ENCODE data around the gene ZBTB6.
"Not testable (repeated sequence)": the region's sequence is repeated elsewhere in the genome, so short reads cannot be mapped to it uniquely, and the experiment has no call there.

ZBTB6 gene

DNA sequence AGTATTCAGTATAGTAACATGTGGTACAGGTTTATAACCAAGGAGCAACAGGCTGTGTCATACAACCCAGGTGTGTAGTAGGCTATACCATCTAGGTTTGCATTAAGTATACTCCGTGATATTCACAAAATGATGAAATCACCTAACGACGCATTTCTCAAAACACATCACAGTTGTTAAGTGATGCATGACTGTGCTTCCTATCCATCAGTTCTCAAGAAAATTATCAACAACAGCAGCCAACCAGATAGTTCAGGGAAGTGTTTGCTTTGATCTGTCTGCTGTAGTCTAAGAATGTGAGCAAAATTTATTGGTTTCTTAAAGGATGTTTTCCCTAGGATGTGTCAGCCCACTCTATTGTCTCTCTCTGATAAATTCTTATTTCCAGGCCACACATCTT is 10.8 kb upstream of the ZBTB6 start:
- no peak for DNase-seq

DNA sequence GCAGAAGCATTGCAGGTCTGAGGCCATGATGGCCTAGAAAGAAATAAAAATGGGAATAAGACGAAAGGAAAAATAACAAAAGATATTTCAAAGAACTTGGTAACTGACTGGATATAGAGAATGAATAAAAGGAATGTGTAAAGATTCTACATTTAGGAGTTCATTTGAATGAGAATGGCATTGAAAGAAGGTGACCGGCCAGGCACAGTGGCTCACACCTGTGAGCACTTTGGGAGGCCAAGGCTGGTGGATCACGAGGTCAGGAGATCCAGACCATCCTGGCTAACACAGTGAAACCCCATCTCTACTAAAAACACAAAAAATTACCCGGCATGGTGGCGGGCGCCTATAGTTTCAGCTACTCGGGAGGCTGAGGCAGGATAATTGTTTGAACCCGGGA is 9.6 kb upstream of the ZBTB6 start:
- DNase-seq = no peak

DNA sequence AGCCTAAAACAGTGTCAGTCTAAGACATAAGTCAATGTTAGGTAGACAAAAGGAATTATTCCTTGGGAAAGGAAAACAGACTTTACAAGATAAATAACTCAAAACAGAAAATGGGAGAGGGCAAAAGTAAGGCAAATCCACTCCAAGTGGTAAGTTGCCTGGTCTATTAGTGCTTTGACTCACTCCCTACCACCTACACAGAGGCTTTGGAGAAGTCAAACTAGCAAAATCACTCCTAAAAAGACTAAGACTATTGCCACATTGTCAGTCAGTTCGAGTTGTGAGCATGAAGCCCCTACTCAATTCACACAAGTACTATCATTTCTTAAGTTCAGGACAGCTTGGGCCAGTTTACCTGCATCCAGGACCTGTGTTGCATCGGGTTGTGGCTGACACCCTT is 5.2 kb upstream of the ZBTB6 start:
- no peak for DNase-seq

DNA sequence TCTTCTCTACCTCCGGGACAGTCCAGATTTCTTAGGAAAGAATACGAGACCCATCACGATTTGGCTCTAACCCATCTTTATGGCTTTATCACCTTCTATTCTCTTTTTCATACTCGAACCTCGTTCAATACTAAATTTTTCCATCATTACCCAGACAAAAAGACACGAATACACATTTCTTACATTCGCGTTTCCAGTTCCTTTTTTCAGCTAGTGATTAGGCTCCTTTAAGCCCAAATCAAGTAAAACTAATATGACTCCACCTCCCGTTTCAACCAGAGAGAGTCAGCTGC is 506 bp downstream of the ZBTB6 start:
- DNase-seq = no peak

DNA sequence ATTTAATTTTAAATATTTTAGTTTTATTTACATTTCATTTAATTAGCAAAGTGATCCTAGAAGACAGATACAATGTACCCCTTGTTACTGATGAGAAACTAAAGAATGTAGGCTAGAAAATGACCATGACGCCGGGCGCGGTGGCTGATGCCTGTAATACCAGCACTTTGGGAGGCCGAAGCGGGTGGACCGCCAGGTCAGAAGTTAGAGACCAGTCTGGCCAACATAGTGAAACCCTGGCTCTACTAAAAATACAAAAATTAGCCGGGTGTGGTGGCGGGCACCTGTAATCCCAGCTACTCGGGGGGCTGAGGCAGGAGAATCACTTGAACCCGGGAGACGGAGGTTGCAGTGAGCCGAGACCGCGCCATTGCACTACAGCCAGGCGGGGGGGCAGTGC is 7.0 kb downstream of the ZBTB6 start:
- not testable (repeated sequence) for DNase-seq

DNA sequence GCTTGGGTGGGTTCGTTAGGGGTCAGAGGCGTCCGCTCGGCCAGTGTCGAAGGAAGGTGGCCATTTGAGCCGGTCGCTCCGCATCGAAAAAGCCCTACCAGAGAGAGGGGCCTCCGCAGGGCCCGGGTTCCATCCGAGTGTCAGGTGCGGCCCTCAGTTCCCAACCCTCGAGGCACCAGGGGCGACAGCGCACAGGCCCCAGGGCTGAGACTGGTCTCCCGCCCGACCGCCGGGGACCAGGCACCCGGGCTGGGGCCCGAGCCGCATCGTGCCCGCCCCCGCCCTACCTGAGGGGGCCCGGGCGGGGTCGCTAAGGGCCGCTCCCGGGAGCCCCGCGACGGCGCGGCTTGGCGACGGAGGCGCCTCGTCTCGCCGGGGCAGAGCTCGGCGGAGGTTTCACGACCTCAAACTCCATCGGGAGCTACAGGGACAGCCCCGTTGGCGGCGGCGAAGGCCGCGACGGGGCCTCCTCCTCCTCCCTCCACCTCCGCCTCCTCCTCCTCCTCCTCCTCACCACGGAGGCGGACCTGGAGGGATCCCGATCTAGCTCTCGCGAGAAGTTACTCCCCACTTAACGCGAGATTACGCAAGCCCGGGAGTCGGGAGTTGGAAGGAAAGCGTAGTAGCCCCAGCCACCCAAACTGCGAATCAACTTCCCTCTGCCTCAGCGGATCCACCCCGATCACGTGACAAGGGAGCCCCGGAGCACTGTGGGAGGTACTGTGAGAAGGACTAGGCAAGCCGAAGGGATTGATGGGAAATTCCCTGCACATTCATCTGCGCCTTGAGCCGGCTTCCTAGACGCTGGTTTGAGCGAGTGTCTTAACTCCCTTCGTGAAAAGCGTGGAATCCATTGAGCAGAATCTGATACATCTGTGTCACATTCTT is 8.1 kb downstream of the ZBTB6 start, which contains the start of gene RC3H2:
Gene RC3H2, minus strand, starts transcription at position 537 of the 888 bp plus-strand sequence. CDS start 7,850 bp downstream, outside the sequence.
- peak; percentile 60 for DNase-seq

DNA sequence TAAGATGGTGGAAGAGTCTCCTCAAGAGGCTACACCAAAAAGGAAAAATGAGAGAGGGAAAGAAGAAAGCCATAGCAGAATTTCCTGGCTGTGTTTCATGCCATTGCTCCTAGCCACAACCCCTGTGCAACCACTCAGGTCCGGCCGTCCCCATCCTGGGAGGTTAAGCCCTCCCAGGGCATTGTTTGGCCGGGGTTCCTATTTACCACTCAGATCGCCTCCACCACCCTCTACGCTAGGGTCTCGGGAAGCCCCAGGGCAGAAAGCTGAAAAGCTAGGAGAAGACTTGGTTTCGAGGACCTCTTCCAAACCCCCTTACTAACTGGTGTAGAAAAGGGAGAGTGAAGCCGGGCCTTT is 8.7 kb downstream of the ZBTB6 start:
- no peak for DNase-seq

DNA sequence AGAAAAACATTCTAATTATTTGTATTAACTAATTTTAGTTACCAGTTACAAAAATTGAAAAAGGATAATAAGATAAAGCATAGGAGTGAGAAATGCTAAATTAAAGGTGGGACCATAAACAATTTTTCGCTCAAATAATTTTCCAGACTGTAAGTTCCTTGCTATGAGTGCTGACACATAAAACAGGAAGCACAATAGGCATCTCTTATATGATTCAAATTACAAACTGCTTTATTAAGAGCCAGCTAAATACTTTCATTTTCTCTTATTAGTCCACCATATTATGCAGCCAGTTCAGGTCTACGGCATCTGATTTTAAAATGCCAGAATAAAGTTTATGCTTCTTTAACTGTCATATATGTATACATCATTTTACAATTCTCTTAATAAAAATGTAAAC is 12.3 kb downstream of the ZBTB6 start:
- DNase-seq = no peak

DNA sequence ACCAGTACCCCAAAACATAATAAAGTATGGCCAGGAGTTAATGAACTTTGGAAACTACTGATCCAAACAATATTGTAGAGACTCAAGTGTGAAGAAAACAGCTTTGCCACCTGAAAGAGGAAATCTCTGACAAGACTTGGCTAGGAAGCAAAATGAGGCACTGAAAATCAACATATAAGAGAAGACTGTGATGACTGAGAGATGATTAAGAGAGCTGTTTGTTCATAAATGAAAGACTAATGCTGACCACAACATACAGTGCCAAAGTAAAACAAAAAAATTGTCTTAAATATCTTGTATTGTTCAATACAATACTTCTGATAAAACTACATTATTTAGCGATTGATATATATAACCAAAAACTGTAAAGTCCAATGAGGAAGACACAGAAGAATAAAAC is 15.2 kb downstream of the ZBTB6 start:
- DNase-seq = no peak

DNA sequence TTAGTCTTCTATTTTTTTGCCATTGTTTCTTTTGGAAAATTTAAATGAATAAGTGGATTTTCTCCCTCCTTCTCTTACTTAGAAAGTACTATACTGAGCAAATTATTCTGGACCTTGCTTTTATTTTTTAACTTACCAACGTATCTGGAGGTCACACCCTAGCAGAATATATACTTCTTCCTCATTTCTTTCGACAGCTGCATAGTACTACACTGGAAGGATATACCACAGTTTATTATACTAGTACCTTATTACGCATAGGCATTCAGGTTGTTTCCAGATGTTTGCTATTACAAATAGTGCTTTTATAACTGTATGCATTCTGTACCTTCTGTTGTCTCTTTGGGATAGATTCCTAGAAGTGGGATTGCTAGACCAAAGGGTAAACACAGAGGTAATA is 24.6 kb downstream of the ZBTB6 start:
- no peak for DNase-seq

DNA sequence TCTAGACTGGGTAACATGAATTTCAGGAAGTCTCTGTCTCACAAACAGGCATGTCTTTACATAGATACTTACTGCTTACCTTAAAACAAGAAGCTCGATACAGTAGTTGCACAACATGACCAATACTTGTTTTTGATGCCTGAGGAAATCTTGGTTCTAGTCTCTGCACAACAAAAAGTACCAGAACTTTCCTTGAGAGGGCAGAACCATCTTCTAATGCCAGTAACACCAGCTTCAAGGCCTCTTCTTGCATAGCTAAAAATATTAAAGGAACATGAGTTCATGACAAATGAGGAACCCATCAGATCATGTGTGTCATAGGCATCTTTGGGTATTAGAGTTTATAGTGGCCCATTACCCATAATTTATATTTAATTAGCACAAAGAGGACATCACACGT is 30.0 kb downstream of the ZBTB6 start:
- DNase-seq = no peak

DNA sequence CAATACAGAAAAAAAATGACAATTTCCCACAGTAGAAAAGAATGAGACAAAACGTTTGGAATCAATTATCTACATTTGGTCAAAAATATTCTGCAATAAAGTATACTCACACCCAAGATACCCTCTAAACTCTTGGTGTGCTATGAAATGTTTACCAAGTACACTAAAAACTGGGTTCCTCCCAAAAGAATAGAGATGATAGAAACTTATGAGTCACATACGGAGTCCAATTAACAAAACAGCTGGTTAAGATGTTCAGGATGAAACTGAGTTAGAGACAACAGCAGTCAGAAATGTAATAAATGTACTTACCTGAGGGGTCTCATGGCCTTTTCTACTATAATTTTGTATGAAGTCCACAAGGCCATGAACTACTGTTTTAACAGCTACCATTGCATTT is 33.7 kb downstream of the ZBTB6 start:
- DNase-seq = no peak

DNA sequence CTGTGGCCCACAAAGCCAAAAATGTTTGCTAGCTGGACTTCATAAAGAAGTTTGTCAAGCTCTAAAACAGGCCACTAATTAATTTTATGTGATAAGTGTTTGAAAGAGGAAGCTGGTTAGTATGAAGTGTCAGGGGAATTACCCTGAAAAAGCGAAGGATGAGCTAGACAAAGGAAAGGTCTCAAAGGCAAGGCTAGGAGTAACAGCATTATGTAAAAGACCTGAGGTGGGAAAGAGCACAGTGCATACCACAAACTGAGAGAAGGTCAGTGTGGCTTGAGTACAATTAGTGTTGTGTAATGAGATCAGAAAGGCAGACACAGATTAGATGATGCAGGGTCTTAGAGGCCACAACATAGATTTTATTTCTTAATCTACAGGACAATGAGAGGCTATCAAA is 37.6 kb downstream of the ZBTB6 start:
- no peak for DNase-seq

DNA sequence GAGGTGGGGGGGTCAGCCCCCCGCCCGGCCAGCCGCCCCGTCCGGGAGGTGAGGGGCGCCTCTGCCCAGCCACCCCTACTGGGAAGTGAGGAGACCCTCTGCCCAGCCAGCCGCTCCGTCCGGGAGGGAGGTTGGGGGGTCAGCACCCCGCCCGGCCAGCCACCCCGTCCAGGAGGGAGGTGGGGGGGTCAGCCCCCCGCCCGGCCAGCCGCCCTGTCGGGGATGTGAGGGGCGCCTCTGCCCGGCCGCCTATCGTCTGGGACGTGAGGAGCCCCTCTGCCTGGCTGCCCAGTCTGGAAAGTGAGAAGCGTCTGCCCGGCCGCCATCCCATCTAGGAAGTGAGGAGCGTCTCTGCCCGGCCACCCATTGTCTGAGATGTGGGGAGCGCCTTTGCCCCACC is 45.8 kb downstream of the ZBTB6 start:
- not testable (repeated sequence) for DNase-seq

DNA sequence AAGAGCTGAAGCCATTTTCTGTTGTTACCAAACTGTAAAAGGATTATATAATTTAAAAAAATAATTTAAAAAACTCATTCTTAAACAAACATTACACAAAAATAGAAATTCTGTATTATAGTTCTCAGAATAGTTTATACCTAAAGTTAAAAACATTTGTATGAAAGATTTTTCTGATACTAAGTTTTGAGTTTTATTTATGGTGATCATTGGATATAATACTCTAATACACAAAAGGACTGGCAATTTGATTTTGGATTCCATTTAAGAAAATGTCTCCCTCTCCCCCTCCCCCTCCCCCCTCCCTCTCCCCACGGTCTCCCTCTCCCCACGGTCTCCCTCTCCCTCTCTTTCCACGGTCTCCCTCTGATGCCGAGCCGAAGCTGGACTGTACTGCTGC is 47.0 kb downstream of the ZBTB6 start:
- no peak for DNase-seq

DNA sequence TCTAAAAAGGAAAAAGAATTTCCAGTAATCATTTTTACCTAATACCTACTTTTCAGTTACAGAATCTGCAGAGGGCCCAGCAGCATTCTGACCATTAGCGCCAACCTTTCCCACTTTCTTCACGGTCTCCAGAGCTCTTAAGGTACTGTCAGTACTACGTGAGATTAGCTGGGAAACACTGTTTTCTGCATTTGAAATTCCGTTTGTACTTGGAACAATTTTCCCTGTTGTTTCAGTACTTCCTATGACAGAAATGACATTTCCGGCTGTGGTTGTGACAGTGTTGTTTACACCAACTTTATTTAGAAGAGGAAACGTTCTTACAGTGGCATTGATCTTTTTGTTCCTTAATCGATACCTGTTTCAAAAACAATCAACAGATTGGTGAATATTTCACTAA is 47.8 kb downstream of the ZBTB6 start:
- no peak for DNase-seq

DNA sequence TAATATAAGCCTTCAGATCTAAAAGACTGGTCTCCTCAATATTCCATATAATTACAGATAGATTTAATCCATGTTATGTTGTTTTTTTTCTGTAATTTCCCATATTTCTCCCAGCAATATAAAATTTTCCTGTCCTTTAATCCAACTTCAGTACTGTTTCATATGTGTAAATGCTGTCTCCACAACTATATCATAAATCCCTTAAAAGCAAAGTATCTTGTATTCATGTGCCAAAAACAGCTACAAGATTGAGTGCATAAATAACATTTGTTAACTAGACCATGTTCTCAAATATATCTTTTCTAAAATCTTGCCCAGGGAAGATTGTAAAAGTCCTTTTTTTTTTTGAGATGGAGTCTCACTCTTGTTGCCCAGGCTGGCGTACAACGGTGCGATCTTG is 49.7 kb downstream of the ZBTB6 start:
- no peak for DNase-seq

DNA sequence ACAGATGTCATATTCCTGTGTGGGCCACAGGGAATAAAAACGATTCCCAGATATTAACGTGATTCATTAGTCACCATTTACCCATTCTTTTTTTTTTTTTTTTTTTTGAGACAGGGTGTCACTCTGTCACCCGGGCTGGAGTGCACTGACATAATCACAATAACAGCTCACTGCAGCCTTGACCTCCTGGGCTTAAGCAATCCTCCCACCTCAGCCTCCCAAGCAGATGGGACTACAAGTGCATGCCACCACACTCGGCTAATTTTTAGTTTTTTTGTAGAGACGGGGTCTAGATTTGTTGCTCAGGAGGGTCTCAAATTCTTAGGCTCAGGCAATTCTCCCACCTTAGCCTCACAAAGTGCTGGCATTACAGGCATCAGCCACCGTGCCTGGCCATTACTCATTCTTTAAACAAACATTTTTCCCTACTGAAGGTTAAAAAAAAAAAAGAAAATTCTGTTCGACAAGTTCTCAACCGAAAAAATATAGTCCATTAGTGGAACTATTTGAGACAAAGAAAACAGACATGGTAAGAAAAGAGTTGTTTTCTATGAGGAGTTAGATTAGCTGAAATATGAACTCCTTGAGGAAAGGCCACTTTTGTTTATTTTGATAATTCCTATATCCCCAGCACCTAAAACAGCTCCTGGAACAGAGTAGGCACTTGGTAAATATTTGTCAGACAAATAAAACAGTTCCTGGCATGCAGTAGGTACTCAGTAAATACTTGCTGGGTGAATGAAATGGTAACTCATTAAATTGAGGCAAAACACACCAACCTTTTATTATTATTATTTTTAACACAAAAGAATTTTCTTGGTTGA is 52.6 kb downstream of the ZBTB6 start:
- no peak for DNase-seq
